Astrocyte (in vitro differentiated cells and primary cell): ENCODE data around the gene ZNF592.

Source experiments
- CTCF ChIP-seq: IDR thresholded peaks from 2 replicates; pipeline ENCODE4 v1.5.1; 2011; ENCODE audit warnings: low read depth, mild to moderate bottlenecking, inconsistent platforms, low read length, moderate library complexity; ENCODE audit not compliant: insufficient read depth
- EZH2 ChIP-seq: IDR thresholded peaks from 2 replicates; pipeline ENCODE4 v1.6.1; 2012; ENCODE audit warnings: mild to moderate bottlenecking, low read length, inconsistent platforms; ENCODE audit not compliant: insufficient read depth

GRCh38 chr15:84834969-84835368 lies 86.6 kb downstream of the ZNF592 start:
- no peak for TF ChIP-seq CTCF
- no peak for TF ChIP-seq EZH2
